Mesothelial cell of epicardium (in vitro differentiated cells): ENCODE measurements around the gene CGRRF1. TPM values are rescaled to one million over a fixed set of nuclear protein-coding genes. Genes with fewer than 3 reads are reported as not detected.

Experiments
- DNase-seq, 2 experiments: peaks; one replicate each; pipeline ENCODE4 v3.0.0; 2021; ENCODE audit warnings: low spot score in 2 of 2; ENCODE audit not compliant: unreplicated experiment in 2 of 2
- H3K27ac Mint-ChIP-seq: 2 replicates; pipeline ENCODE4 v1.8.0; 2021; ENCODE audit warnings: mixed read lengths
- H3K27me3 Mint-ChIP-seq: 2 replicates; pipeline ENCODE4 v1.8.0; 2021; ENCODE audit warnings: low read depth, mixed read lengths
- H3K36me3 Mint-ChIP-seq: 2 replicates; pipeline ENCODE4 v1.8.0; 2021; ENCODE audit warnings: mixed read lengths
- H3K4me1 Mint-ChIP-seq: 2 replicates; pipeline ENCODE4 v1.8.0; 2021; ENCODE audit warnings: mixed read lengths
- H3K4me3 Mint-ChIP-seq: 2 replicates; pipeline ENCODE4 v1.8.0; 2021; ENCODE audit warnings: mild to moderate bottlenecking, moderate library complexity, mixed read lengths
- H3K9me3 Mint-ChIP-seq: 2 replicates; pipeline ENCODE4 v1.8.0; 2021; ENCODE audit warnings: mixed read lengths
- total RNA-seq: library from RNA; stranded (reverse); gene quantifications from 3 replicates; pipeline ENCODE4 v1.2.1, GENCODE V29; 2021
- TF ChIP-seq, protein P1 (sequence below): fragments of 200-600 bp; sonication (generic); IDR thresholded peaks from one replicate; pipeline ENCODE4 v1.5.0; 2021; ENCODE audit warnings: antibody characterized with exemption; ENCODE audit not compliant: unreplicated experiment

The CGRRF1 gene
- total RNA-seq, 1 donor from 2014 or later, result 17.1 TPM

DNA sequence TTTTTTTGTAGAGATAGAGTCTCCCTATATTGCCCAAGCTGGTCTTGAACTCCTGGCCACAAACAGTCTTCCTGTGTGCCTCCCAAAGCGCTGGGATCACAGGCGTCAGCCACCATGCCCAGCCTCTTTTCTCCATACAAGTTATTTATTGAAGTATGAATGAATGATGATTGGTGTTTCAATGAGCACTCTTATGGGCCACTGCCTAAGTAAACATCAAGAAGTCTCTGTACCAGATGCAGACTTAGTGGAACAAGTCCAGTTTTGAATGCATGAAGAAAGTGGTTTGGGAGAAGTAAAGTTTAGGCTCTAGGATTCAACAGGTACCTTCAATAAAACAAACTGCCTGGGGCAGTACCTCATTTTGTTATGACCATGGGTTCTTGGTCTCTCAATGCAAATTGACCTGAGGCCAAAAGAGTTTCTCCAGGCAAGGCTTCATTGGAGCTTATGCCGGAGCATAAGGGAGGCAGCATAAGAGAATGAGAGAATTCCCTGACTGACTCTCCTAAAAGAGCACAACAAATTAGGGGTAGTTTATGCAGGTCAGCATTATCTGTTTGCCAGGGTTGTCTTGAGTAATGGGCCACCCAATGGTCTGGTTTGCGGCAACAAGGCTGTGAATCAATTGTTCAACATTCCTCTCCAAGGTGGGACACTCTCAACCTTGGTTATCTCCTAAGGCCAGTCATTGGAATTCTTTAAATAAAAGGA lies 19.8 kb upstream of the CGRRF1 start:
- H3K27ac Mint-ChIP-seq, result peak overlapping the region; percentile 94
- DNase-seq, result no peak
- TF ChIP-seq, protein P1, sequence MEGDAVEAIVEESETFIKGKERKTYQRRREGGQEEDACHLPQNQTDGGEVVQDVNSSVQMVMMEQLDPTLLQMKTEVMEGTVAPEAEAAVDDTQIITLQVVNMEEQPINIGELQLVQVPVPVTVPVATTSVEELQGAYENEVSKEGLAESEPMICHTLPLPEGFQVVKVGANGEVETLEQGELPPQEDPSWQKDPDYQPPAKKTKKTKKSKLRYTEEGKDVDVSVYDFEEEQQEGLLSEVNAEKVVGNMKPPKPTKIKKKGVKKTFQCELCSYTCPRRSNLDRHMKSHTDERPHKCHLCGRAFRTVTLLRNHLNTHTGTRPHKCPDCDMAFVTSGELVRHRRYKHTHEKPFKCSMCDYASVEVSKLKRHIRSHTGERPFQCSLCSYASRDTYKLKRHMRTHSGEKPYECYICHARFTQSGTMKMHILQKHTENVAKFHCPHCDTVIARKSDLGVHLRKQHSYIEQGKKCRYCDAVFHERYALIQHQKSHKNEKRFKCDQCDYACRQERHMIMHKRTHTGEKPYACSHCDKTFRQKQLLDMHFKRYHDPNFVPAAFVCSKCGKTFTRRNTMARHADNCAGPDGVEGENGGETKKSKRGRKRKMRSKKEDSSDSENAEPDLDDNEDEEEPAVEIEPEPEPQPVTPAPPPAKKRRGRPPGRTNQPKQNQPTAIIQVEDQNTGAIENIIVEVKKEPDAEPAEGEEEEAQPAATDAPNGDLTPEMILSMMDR, result no peak
- peaks cover 44% of the 10 kb centered on the region for H3K4me1 Mint-ChIP-seq
- H3K9me3 Mint-ChIP-seq, result peaks cover 4% of the 10 kb centered on the region
- H3K27me3 Mint-ChIP-seq, result no peaks in the 10 kb centered on the region
- peaks cover 13% of the 10 kb centered on the region for H3K36me3 Mint-ChIP-seq
- peak overlapping the region; percentile 79 for H3K4me3 Mint-ChIP-seq

DNA sequence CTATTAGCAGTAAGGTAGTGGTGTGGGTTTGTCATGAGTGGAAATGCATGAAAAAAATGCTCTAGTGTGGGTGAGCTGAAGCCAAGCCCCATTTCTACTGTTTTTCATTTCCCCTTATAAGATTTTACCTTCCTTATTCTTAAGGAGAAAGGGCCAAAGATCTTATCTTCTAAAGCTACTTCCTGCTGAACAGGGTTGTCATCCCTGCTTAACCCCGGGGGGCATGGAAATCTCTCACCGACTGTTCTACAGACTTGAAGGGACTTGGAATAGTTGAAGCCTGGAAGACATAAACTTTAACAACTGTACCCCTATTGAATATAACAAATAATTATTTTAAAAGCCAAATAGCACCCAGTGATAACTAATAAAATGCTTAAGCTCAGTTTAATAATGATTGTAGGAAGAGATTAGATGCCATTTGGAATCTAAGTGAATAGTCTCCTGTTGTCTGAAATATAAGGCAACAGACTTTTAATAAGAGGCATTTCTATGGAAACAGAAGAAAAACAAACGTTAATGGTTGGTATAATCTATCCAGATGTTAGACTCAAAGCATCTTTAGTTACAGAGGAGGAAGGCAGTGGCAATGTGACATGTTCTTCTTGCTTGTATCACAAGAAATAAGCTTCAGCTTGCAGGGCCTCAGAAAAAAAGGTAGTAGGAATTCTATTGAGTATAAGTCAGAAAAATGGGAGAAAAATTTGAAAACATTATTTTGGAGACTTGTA lies 19.1 kb upstream of the CGRRF1 start:
- Mint-ChIP-seq H3K9me3 (peaks cover under 1% of the 10 kb centered on the region), H3K27ac (peak overlapping the region; percentile 94), H3K4me3 (no peak overlapping the region), H3K4me1 (peaks cover 39% of the 10 kb centered on the region), H3K36me3 (peaks cover 8% of the 10 kb centered on the region), H3K27me3 (no peaks in the 10 kb centered on the region)
- TF ChIP-seq, protein P1, result no peak
- DNase-seq, result no peak

DNA sequence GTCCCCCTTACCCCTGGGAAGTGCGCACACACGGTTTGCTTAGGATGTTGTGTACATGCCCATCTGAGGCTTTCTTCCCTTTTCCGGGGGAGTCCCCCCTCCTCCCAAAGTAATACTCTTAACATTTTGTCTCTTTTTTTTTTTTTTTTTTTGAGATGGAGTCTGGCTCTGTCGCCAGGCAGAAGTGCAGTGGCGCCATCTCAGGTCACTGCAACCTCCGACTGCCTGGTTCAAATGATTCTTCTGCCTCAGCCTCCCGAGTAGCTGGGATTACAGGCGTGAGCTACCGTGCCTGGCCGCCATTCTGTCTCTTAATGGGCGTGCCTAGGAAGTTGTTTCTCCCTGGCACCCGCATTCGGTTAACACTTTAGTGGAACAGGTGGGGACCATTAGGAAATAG lies 16.4 kb upstream of the CGRRF1 start:
- DNase-seq, result no peak
- no peaks in the 10 kb centered on the region for H3K36me3 Mint-ChIP-seq
- H3K27me3 Mint-ChIP-seq, result no peaks in the 10 kb centered on the region
- H3K4me3 Mint-ChIP-seq, result no peak overlapping the region
- no peak overlapping the region for H3K27ac Mint-ChIP-seq
- TF ChIP-seq, protein P1, result no peak
- H3K4me1 Mint-ChIP-seq, result peaks cover 29% of the 10 kb centered on the region
- H3K9me3 Mint-ChIP-seq, result no peaks in the 10 kb centered on the region

DNA sequence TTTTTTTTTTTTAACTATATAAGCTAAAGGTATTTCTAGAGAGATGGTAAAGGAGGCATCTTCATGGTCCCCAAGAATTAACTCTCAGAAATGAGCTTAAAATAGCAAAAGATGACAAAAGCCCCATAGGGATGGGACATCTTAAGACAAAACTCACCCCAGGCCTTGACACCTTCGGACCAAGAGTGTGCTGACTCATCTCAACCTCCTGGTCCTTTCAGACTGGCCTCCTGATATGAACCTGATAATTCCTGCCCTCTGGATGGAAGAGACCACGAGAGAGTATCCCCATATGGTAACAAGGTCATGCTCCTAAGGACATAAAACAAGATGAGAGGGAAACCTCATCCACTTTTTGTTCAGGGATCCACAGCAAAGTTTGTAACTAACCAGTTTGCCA lies 12.5 kb upstream of the CGRRF1 start:
- TF ChIP-seq, protein P1, result no peak
- H3K4me3 Mint-ChIP-seq, result no peak overlapping the region
- no peaks in the 10 kb centered on the region for H3K27me3 Mint-ChIP-seq
- peaks cover 10% of the 10 kb centered on the region for H3K4me1 Mint-ChIP-seq
- H3K9me3 Mint-ChIP-seq, result no peaks in the 10 kb centered on the region
- no peaks in the 10 kb centered on the region for H3K36me3 Mint-ChIP-seq
- H3K27ac Mint-ChIP-seq, result no peak overlapping the region
- DNase-seq, result no peak

DNA sequence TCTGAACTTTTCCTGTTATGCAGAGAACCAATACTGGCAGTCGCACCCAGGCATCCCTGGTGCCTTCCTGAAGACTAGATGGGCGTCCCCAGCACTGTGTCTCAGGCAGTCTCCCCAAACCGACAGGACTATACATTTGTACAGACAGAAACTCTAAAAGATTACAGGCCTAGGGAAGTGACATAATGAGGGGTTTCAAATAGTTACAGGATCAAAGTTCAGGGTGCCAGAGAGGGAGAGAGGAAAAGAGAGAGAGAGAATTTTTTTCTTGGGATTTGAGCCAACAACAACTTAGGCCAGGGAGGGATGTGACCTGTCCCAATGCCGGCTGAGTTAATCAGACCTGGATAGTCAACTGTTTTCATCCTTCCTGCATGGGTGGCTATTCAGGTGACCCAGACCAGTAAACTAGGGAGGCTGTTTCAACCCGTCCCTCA lies 11.6 kb upstream of the CGRRF1 start:
- Mint-ChIP-seq H3K9me3 (no peaks in the 10 kb centered on the region), H3K27ac (no peak overlapping the region), H3K4me3 (no peak overlapping the region), H3K4me1 (peaks cover 6% of the 10 kb centered on the region), H3K27me3 (no peaks in the 10 kb centered on the region), H3K36me3 (no peaks in the 10 kb centered on the region)
- TF ChIP-seq, protein P1, result no peak
- DNase-seq, result no peak
